Suprapubic skin (tissue), 4 donors: Measurements from ENCODE around the gene PDE2A. TPM values are rescaled to one million over a fixed set of nuclear protein-coding genes. Genes with fewer than 3 reads are reported as not detected.

Experiments used
- DNase-seq, 2 donors: peaks; one replicate each; pipeline ENCODE4 v3.0.0-alpha.2; 2019; ENCODE audit warnings: low spot score in 2 of 2
- H3K27ac ChIP-seq: fragments of 200-600 bp; sonication (generic); one replicate; pipeline ENCODE4 v1.5.1; 2019
- H3K27me3 ChIP-seq: fragments of 200-600 bp; sonication (generic); one replicate; pipeline ENCODE4 v1.5.1; 2019
- H3K36me3 ChIP-seq: fragments of 200-600 bp; sonication (generic); one replicate; pipeline ENCODE4 v1.5.1; 2019
- H3K4me1 ChIP-seq: fragments of 200-600 bp; sonication (generic); one replicate; pipeline ENCODE4 v1.5.1; 2019
- H3K4me3 ChIP-seq: fragments of 200-600 bp; sonication (generic); one replicate; pipeline ENCODE4 v1.5.1; 2019; ENCODE audit warnings: mild to moderate bottlenecking
- H3K9me3 ChIP-seq: fragments of 200-600 bp; sonication (generic); one replicate; pipeline ENCODE4 v1.5.1; 2019
- CTCF ChIP-seq, 2 donors: fragments of 200-600 bp in 1 of 2; fragments of 450-650 bp in 1 of 2; sonication (generic) in 1 of 2; IDR thresholded peaks; one replicate each; pipeline ENCODE4 v1.5.1; 2016 to 2019; ENCODE audit warnings: antibody characterized with exemption in 2 of 2, mild to moderate bottlenecking in 1 of 2, moderate library complexity in 1 of 2
- EP300 ChIP-seq: sonication (generic); formaldehyde crosslinking; IDR thresholded peaks from one replicate; pipeline ENCODE4 v1.6.1; 2017; ENCODE audit warnings: antibody characterized with exemption
- POLR2A ChIP-seq, 2 donors: fragments of 450-650 bp; IDR thresholded peaks; one replicate each; pipeline ENCODE4 v1.6.1; 2017; ENCODE audit warnings: antibody characterized with exemption in 2 of 2, mild to moderate bottlenecking in 2 of 2, moderate library complexity in 2 of 2
- POLR2AphosphoS5 ChIP-seq, 3 donors: sonication (generic); formaldehyde crosslinking; IDR thresholded peaks; one replicate each; pipeline ENCODE4 v1.6.1; 2017; ENCODE audit warnings: antibody characterized with exemption in 3 of 3
- WGBS: methylation state at CpG from one replicate; pipeline ENCODE4 v1.1.5; 2018; 5-methylcytosine and 5-hydroxymethylcytosine counted together
- total RNA-seq, 4 donors: library from RNA; depleted of rRNA; stranded (reverse); fragments of >200 nt; gene quantifications; one replicate each; pipeline ENCODE4 v1.1.0, GENCODE V29; 2016

The PDE2A gene
- total RNA-seq, 4 donors from 2014 or later: 5.4 to 49.9 (median 31.2) TPM

GRCh38 chr11:72688929-72689328, 14.7 kb upstream of the PDE2A start:
- TF ChIP-seq CTCF (IDR thresholded peaks at IDR 0.05) (no peak), POLR2A (IDR thresholded peaks at IDR 0.05) (no peak), POLR2AphosphoS5 (IDR thresholded peaks at IDR 0.05) (no peak), EP300 (no peak)
- Histone ChIP-seq H3K9me3 (no peaks in the 10 kb centered on the region), H3K27ac (no peak overlapping the region), H3K27me3 (no peaks in the 10 kb centered on the region), H3K4me3 (no peak overlapping the region), H3K4me1 (peaks cover 36% of the 10 kb centered on the region), H3K36me3 (peaks cover 85% of the 10 kb centered on the region)
- 83% methylated on average over 4 of the region's 7 CpGs for WGBS
- DNase-seq: no peak

GRCh38 chr11:72688486-72688885, 14.3 kb upstream of the PDE2A start:
- peaks cover 38% of the 10 kb centered on the region for H3K4me1 ChIP-seq
- peaks cover 80% of the 10 kb centered on the region for H3K36me3 ChIP-seq
- no peaks in the 10 kb centered on the region for H3K9me3 ChIP-seq
- no peak overlapping the region for H3K4me3 ChIP-seq
- no peaks in the 10 kb centered on the region for H3K27me3 ChIP-seq
- no peak overlapping the region for H3K27ac ChIP-seq
- TF ChIP-seq POLR2AphosphoS5 (IDR thresholded peaks at IDR 0.05): no peak
- no peak for DNase-seq
- WGBS: 95% methylated on average over 7 of the region's 7 CpGs

GRCh38 chr11:72687326-72687725, 13.1 kb upstream of the PDE2A start:
- Histone ChIP-seq H3K9me3 (no peaks in the 10 kb centered on the region), H3K4me1 (peaks cover 38% of the 10 kb centered on the region), H3K27ac (no peak overlapping the region), H3K36me3 (peaks cover 69% of the 10 kb centered on the region), H3K27me3 (no peaks in the 10 kb centered on the region), H3K4me3 (no peak overlapping the region)
- no peak for TF ChIP-seq POLR2A (IDR thresholded peaks at IDR 0.05)
- TF ChIP-seq POLR2AphosphoS5 (IDR thresholded peaks at IDR 0.05): no peak
- TF ChIP-seq CTCF (IDR thresholded peaks at IDR 0.05): no peak
- no peak for TF ChIP-seq EP300
- 83% methylated on average over 2 of the region's 7 CpGs for WGBS
- DNase-seq: no peak

GRCh38 chr11:72686639-72687220, 12.5 kb upstream of the PDE2A start:
- Histone ChIP-seq H3K36me3 (peaks cover 64% of the 10 kb centered on the region), H3K4me3 (no peak overlapping the region), H3K4me1 (peaks cover 40% of the 10 kb centered on the region), H3K27ac (peak overlapping the region; percentile 64), H3K27me3 (no peaks in the 10 kb centered on the region), H3K9me3 (no peaks in the 10 kb centered on the region)
- DNase-seq: no peak
- 59% methylated on average over 8 of the region's 8 CpGs for WGBS
- no peak for TF ChIP-seq POLR2A (IDR thresholded peaks at IDR 0.05)

GRCh38 chr11:72685560-72686480, 11.6 kb upstream of the PDE2A start:
- WGBS: 55% methylated on average over 11 of the region's 24 CpGs
- Histone ChIP-seq H3K27ac (peak overlapping the region; percentile 71), H3K4me1 (peaks cover 49% of the 10 kb centered on the region), H3K36me3 (peaks cover 56% of the 10 kb centered on the region), H3K4me3 (no peak overlapping the region), H3K9me3 (no peaks in the 10 kb centered on the region), H3K27me3 (no peaks in the 10 kb centered on the region)
- TF ChIP-seq POLR2A (IDR thresholded peaks at IDR 0.05): no peak
- TF ChIP-seq POLR2AphosphoS5 (IDR thresholded peaks at IDR 0.05): peak in 1 of 3 donors; percentile 52
- DNase-seq: no peak

GRCh38 chr11:72684236-72684912, 10.2 kb upstream of the PDE2A start:
- no peak overlapping the region for H3K27ac ChIP-seq
- peaks cover 1% of the 10 kb centered on the region for H3K27me3 ChIP-seq
- H3K4me1 ChIP-seq: peaks cover 50% of the 10 kb centered on the region
- DNase-seq: peak; percentile 82 to 90
- peaks cover 41% of the 10 kb centered on the region for H3K36me3 ChIP-seq
- no peak overlapping the region for H3K4me3 ChIP-seq
- no peaks in the 10 kb centered on the region for H3K9me3 ChIP-seq
- 20% methylated on average over 2 of the region's 9 CpGs for WGBS
- TF ChIP-seq CTCF (IDR thresholded peaks at IDR 0.05): peak; percentile 43 to 73
- TF ChIP-seq POLR2A (IDR thresholded peaks at IDR 0.05): no peak
